GM12864 (cell line): ENCODE data around the gene UNC79.
"Not testable (repeated sequence)": the region's sequence is repeated elsewhere in the genome, so short reads cannot be mapped to it uniquely, and the experiment has no call there.

ENCODE experiments used
- DNase-seq: peaks from one replicate; pipeline ENCODE4 v3.0.0-alpha.2; 2011; ENCODE audit warnings: low read depth
- H3K4me3 ChIP-seq: 2 replicates; pipeline ENCODE4 v1.5.1; 2011; ENCODE audit warnings: mild to moderate bottlenecking, low read depth, low read length, control low read depth
- TF ChIP-seq, protein P1 (sequence below): IDR thresholded peaks from 2 replicates; pipeline ENCODE4 v1.5.1; 2011; ENCODE audit warnings: low read depth, mild to moderate bottlenecking, moderate library complexity, low read length, control low read depth, inconsistent platforms; ENCODE audit errors: missing control alignments

UNC79 gene

DNA sequence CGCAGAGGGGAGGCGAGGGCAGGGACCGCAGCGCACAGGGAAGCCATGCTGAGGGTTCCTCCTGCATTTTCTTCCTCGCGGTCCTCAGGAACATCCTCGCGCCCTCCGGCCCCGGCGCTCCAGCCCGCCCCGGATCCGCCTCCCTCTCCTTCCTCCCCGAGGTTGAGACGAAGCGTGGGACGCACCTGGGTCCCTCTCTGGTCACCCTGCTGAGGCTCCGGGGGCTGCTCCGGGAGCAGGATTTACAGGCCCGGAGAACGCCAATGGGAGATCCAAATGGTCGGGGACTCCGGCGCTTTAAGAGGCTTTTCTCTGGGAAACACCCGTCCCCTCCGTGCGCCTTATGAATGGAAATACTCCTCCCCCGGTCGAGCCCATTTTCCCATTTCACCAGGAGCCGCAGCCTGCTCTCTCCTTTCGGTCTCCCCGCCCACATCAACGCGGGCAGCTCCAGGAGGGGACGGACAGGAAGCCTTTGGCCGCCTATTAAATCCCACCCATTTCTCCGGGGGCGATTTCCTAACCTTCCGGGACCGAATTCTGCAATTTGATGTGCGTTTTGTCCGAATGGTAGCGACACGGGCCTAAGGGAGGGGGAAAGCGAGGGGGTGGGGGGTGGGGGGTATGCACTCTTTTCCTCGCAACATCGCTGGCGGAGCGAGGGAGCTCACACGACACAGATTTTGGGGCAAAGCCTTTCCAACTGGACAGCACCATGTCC, at the start of gene UNC79:
Gene UNC79 (plus strand): TSS at position 625 of the 721 bp plus-strand sequence. CDS start 91 bp downstream, at position 716.
- no peak for DNase-seq
- TF ChIP-seq, protein P1, sequence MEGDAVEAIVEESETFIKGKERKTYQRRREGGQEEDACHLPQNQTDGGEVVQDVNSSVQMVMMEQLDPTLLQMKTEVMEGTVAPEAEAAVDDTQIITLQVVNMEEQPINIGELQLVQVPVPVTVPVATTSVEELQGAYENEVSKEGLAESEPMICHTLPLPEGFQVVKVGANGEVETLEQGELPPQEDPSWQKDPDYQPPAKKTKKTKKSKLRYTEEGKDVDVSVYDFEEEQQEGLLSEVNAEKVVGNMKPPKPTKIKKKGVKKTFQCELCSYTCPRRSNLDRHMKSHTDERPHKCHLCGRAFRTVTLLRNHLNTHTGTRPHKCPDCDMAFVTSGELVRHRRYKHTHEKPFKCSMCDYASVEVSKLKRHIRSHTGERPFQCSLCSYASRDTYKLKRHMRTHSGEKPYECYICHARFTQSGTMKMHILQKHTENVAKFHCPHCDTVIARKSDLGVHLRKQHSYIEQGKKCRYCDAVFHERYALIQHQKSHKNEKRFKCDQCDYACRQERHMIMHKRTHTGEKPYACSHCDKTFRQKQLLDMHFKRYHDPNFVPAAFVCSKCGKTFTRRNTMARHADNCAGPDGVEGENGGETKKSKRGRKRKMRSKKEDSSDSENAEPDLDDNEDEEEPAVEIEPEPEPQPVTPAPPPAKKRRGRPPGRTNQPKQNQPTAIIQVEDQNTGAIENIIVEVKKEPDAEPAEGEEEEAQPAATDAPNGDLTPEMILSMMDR, result no peak
- no peak within 1 kb of the TSS for H3K4me3 ChIP-seq

GRCh38 chr14:93381644-93382043, 49.1 kb upstream of the UNC79 start:
- H3K4me3 ChIP-seq, result no peak overlapping the region
- DNase-seq, result peak; percentile 18
- TF ChIP-seq, protein P1, result no peak

DNA sequence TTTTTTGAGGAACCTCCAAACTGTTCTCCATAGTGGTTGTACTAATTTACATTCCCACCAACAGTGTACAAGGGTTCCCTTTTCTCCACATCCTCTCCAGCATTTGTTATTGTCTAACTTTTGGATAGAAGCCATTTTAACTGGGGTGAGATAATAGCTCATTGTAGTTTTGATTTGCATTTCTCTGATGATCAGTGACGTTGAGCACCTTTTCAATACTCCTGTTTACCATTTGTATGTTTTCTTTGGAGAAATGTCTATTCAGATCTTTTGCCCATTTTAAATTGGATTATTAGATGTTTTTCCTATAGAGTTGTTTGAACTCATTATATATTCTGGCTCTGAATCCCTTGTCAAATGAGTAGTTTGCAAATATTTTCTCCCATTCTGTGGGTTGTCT, 46.5 kb upstream of the UNC79 start:
- DNase-seq, H3K4me3 ChIP-seq: not testable (repeated sequence)

GRCh38 chr14:93395231-93395630, 35.5 kb upstream of the UNC79 start:
- H3K4me3 ChIP-seq, result no peak overlapping the region
- TF ChIP-seq, protein P1, result no peak
- peak; percentile 8 for DNase-seq

GRCh38 chr14:93396456-93396855, 34.3 kb upstream of the UNC79 start:
- DNase-seq, result no peak
- H3K4me3 ChIP-seq, result no peak overlapping the region
- TF ChIP-seq, protein P1, result no peak

DNA sequence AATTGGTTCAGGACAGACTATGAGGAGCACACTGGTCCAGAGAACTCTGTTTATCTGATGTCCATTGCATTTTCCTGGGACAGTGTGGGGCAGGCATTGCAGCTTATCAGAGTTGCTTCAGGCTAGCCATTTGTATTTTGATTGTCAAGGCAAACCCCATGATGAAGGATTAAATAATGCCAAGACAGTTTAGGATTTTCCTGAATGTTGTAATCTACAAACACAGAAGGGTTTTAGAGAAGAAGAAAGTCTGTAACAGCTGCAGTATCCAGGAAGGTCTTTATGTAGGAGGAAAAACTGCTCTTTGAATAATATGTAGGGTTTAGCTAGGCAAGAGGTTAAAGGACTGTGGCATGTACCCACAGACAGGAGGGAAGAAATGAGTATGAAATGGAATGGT, 32.2 kb upstream of the UNC79 start:
- no peak for DNase-seq
- H3K4me3 ChIP-seq, result no peak overlapping the region
- TF ChIP-seq, protein P1, result no peak

DNA sequence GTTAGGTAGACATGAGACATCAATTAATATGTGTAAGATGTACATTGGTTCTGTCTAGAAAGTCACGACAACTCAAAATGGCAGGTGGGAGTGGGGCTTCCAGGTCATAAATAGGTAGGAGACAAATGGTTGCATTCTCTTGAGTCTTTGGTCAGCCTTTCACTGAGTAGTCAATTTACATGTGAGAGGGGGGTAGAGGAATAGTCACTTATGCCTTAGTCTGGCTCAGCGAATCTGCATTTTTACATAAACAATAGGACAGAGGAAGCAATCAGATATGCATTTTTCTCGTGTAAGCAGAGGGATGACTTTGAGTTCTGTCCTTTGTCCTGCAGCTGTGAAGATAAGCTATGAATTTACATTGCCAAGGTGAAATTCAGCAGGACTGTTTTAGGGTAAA, 27.8 kb upstream of the UNC79 start:
- no peak for DNase-seq
- no peak overlapping the region for H3K4me3 ChIP-seq
- TF ChIP-seq, protein P1, result no peak
